Activated CD4-positive, alpha-beta T cell treated with anti-CD3 and anti-CD28 coated beads for 36 hours (primary cell): ENCODE data around the gene GSK3A. TPM values are rescaled to one million over a fixed set of nuclear protein-coding genes. Genes with fewer than 3 reads are reported as not detected.
"Not testable (repeated sequence)": the region's sequence is repeated elsewhere in the genome, so short reads cannot be mapped to it uniquely, and the experiment has no call there.

ENCODE experiments used
- ATAC-seq: fragments of 200-7000 bp; cut with Tn5 transposase; one replicate; pipeline ENCODE4 v1.10.0; 2021; ENCODE audit warnings: mild to moderate bottlenecking, moderate library complexity
- CTCF ChIA-PET: fragments of 350-600 bp; sonication (Branson Sonifier 250); formaldehyde crosslinking; loops from one replicate; lab custom pipeline; 2021; ENCODE audit warnings: antibody characterized with exemption; lab: Charles Lee
- POLR2A ChIA-PET: fragments of 350-600 bp; sonication (Branson Sonifier 250); formaldehyde crosslinking; loops from one replicate; lab custom pipeline; 2021; ENCODE audit warnings: antibody characterized with exemption, inconsistent platforms; lab: Charles Lee
- DNase-seq: peaks from one replicate; pipeline ENCODE4 v3.0.0-alpha.2; 2020
- H3K27ac Mint-ChIP-seq: one replicate; pipeline ENCODE4 v1.8.0; 2021; ENCODE audit warnings: mixed read lengths
- H3K27me3 Mint-ChIP-seq: one replicate; pipeline ENCODE4 v1.8.0; 2021; ENCODE audit warnings: mixed read lengths
- H3K36me3 Mint-ChIP-seq: one replicate; pipeline ENCODE4 v1.8.0; 2021; ENCODE audit warnings: low read depth, mixed read lengths
- H3K4me1 Mint-ChIP-seq: one replicate; pipeline ENCODE4 v1.8.0; 2021; ENCODE audit warnings: mixed read lengths
- H3K4me3 Mint-ChIP-seq: one replicate; pipeline ENCODE4 v1.8.0; 2021; ENCODE audit warnings: mild to moderate bottlenecking, moderate library complexity, mixed read lengths
- H3K9me3 Mint-ChIP-seq: one replicate; pipeline ENCODE4 v1.8.0; 2021; ENCODE audit warnings: low read depth, mixed read lengths
- intact Hi-C, 2 experiments: fragments of 100-400 bp; cut with DNase I in 1 of 2; cut with micrococcal nuclease in 1 of 2; formaldehyde crosslinking; loops; one replicate each; pipeline versions ENCODE4 v1.14.2 to v1.15.1; 2022 to 2024; cut with DNase I, micrococcal nuclease
- total RNA-seq, 2 experiments: library from RNA; stranded (reverse); gene quantifications; one replicate each; pipeline ENCODE4 v1.2.3, GENCODE V29; 2021

The GSK3A gene
- total RNA-seq, 2 experiments from 2014 or later, result 32.6 to 43.5 TPM

DNA sequence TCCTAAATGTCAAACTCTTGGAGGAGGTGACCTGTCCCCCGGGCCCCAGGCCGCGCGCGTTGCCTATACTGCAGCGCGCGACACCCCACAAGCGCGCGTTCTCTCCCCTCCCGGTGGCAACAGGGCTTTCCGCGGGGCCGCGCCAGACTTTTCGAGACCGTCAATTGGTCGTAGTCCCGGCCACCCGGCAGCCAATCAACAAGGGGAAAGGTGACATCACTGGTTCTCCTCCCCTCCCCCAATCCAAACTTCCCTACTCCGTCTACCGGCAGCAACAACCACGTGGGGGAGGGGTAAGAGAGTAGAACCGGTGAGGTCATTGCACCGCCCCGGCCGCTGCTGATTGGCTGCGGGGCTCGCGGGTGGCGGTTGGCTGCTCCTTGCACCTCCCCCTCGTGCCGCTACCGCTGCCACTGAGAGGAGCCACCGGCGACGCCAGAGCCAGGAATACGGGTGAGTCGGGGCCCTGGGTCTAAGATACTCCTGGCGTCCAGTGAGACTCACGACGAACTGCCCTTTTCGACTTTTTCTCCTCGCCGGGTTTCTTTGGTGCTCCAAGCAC, 25.8 kb upstream of the GSK3A start:
- ChIA-PET POLR2A (no interaction called here), CTCF (interaction anchor here (0.7 to 0.8 kb wide), 2 partner anchors 23 to 116 kb away, joined by 3 read pairs; no protein-coding TSS in a partner anchor)
- Mint-ChIP-seq H3K4me1 (peaks cover 24% of the 10 kb centered on the region), H3K36me3 (peaks cover 7% of the 10 kb centered on the region), H3K4me3 (no peak overlapping the region), H3K27ac (no peak overlapping the region), H3K27me3 (no peaks in the 10 kb centered on the region), H3K9me3 (no peaks in the 10 kb centered on the region)
- intact Hi-C loops, result loop anchor here (1.0 kb wide), 14 partner anchors 12 to 192 kb away; partner anchors contain the start of genes ERF (in 2 of the 2), DEDD2 (in 1 of the 2), GSK3A (in 1 of the 2) and MEGF8 (in 1 of the 2)
- ATAC-seq (peak; percentile 62), DNase-seq (peak; percentile 99)

DNA sequence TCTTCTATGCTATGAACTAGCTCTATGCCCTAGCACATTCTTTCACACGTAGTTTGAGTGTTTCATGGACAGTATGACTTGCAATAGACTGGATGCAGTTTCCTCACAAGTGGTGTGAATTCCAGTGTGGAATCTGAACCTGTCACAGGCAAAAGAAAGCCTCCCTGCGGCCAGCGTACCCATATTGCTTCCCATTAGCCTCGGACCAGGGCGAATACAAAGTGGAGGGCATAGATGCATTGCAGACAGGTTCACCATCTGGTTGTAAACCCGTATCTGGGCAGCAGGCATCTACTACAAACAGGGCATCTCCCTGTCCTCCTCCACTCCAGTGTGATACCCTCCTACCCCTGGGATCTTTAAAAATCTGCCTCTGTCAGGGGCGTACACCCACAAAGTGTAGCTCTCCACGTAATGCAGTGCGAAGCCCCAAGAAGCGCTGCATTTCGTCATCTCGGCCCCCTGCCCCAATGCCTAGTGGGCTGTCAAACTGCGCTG, 25.3 kb upstream of the GSK3A start:
- ATAC-seq (no peak), DNase-seq (no peak)
- H3K4me1 Mint-ChIP-seq, result peaks cover 24% of the 10 kb centered on the region
- H3K27me3 Mint-ChIP-seq, result no peaks in the 10 kb centered on the region
- no peaks in the 10 kb centered on the region for H3K9me3 Mint-ChIP-seq
- H3K4me3 Mint-ChIP-seq, result no peak overlapping the region
- no peak overlapping the region for H3K27ac Mint-ChIP-seq
- peaks cover 7% of the 10 kb centered on the region for H3K36me3 Mint-ChIP-seq
- CTCF ChIA-PET, result interaction anchor here (0.7 to 0.8 kb wide), 2 partner anchors 22 to 115 kb away, joined by 3 read pairs; no protein-coding TSS in a partner anchor
- intact Hi-C loops, result loop anchor here (1.0 kb wide), 14 partner anchors 12 to 191 kb away; partner anchors contain the start of genes ERF (in 2 of the 2), DEDD2 (in 1 of the 2), GSK3A (in 1 of the 2) and MEGF8 (in 1 of the 2)
- POLR2A ChIA-PET, result interaction anchor here (1.6 kb wide), 1 partner anchor 25 kb away, joined by 5 read pairs; the partner anchor contains the start of gene GSK3A

- POLR2A ChIA-PET, result interaction anchor here (1.6 kb wide), 1 partner anchor 24 kb away, joined by 5 read pairs; the partner anchor contains the start of gene GSK3A
- CTCF ChIA-PET, result interaction anchor here (0.6 to 0.8 kb wide), 2 partner anchors 22 to 132 kb away, joined by 3 read pairs; no protein-coding TSS in a partner anchor
- H3K4me1 Mint-ChIP-seq, result peaks cover 24% of the 10 kb centered on the region
- H3K36me3 Mint-ChIP-seq, H3K27me3 Mint-ChIP-seq, H3K27ac Mint-ChIP-seq, intact Hi-C loops, H3K9me3 Mint-ChIP-seq, ATAC-seq, DNase-seq, H3K4me3 Mint-ChIP-seq: not testable (repeated sequence)
Observed at GRCh38 chr19:42266928-42267603, 24.7 kb upstream of the GSK3A start.

DNA sequence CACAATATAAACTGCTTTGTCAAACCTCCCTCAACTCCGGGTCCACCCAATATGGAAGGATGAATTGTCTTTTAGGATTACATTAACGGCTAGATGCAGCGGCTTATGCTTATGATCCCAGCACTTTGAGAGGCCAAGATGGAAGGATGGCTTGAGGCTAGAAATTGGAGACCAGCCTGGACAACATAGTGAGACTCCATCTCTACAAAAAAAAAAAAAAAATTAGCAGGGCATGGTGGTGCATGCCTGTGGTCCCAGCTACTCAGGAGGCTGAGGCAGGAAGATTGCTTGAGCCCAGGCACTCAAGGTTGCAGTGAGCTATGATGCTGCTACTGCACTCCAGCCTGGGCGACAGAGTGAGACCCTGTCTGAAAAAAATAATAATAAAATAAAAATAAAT, 23.7 kb upstream of the GSK3A start:
- H3K9me3 Mint-ChIP-seq, H3K4me3 Mint-ChIP-seq, ATAC-seq, DNase-seq, intact Hi-C loops, H3K27me3 Mint-ChIP-seq, CTCF ChIA-PET, H3K27ac Mint-ChIP-seq, H3K36me3 Mint-ChIP-seq: not testable (repeated sequence)
- POLR2A ChIA-PET, result interaction anchor here (1.6 kb wide), 1 partner anchor 23 kb away, joined by 5 read pairs; the partner anchor contains the start of gene GSK3A
- peaks cover 18% of the 10 kb centered on the region for H3K4me1 Mint-ChIP-seq

DNA sequence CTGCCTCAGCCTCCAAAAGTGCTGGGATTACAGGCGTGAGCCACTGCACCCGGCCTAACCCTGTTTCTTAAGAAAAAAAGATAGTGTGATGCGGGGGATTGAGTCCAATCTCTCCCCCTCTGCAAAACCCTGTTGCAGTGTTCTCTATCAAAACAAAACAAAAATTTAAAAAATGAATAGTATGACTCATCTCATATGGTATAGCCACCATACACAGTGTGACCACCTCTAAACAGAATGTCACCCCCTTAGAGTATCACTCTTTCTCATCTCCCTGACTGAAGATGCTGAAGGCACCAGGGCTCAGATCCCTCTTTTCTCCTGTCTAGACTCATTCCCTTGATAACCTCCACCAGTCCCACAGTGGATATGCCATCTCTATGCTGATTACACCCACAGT, 19.4 kb upstream of the GSK3A start:
- DNase-seq, result no peak
- no peaks in the 10 kb centered on the region for H3K9me3 Mint-ChIP-seq
- no peak overlapping the region for H3K27ac Mint-ChIP-seq
- ATAC-seq, result peak; percentile 58
- peaks cover under 1% of the 10 kb centered on the region for H3K27me3 Mint-ChIP-seq
- intact Hi-C loops, result no loop called here
- H3K36me3 Mint-ChIP-seq, result no peaks in the 10 kb centered on the region
- H3K4me1 Mint-ChIP-seq, result no peaks in the 10 kb centered on the region
- no peak overlapping the region for H3K4me3 Mint-ChIP-seq
- POLR2A ChIA-PET, result no interaction called here
- CTCF ChIA-PET, result no interaction called here

DNA sequence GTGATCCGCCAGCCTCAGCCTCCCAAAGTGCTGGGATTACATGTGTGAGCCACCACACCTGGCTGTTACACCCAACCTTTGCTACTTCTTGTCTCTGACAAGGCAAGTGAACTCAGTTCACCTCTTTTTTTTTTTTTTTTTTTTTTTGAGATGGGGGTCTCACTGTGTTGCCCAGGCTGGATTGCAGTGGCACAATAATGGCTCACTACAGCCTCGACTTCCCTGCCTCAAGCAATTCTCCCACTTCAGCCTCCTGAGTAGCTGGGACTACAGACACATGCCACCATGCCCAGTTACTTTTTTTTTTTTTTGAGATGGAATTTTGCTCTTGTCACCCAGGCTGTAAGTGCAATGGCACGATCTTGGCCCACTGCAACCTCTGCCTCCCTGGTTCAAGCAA, 15.4 kb upstream of the GSK3A start:
- H3K27ac Mint-ChIP-seq, DNase-seq, ATAC-seq, H3K9me3 Mint-ChIP-seq, H3K4me3 Mint-ChIP-seq, H3K4me1 Mint-ChIP-seq, intact Hi-C loops, H3K36me3 Mint-ChIP-seq, POLR2A ChIA-PET, H3K27me3 Mint-ChIP-seq: not testable (repeated sequence)
- CTCF ChIA-PET, result interaction anchor here (0.6 kb wide), 1 partner anchor 728 kb away, joined by 4 read pairs; no protein-coding TSS in a partner anchor

GRCh38 chr19:42255766-42256745, 13.7 kb upstream of the GSK3A start:
- CTCF ChIA-PET, result interaction anchor here (0.9 to 1.4 kb wide), 3 partner anchors 23 to 75 kb away, joined by 3 to 6 read pairs (median 5); no protein-coding TSS in a partner anchor
- ATAC-seq, result no peak
- DNase-seq, result peak; percentile 18
- intact Hi-C loops, result loop anchor here (1.0 kb wide), 2 partner anchors 12 to 27 kb away; no protein-coding TSS in a partner anchor
- Mint-ChIP-seq H3K27ac (no peak overlapping the region), H3K27me3 (peaks cover 3% of the 10 kb centered on the region), H3K4me1 (peaks cover 18% of the 10 kb centered on the region), H3K36me3 (peaks cover 12% of the 10 kb centered on the region), H3K4me3 (peak overlapping the region; percentile 70), H3K9me3 (no peaks in the 10 kb centered on the region)
- POLR2A ChIA-PET, result no interaction called here

GRCh38 chr19:42254850-42255765, 12.7 kb upstream of the GSK3A start, which contains the start of gene ERF:
ERF (minus strand) TSS chr19:42255128; CDS start chr19:42254999, 129 bp downstream.
- Mint-ChIP-seq H3K4me1 (peaks cover 25% of the 10 kb centered on the region), H3K27me3 (peaks cover 3% of the 10 kb centered on the region), H3K4me3 (peak within 1 kb of the TSS; percentile 70), H3K36me3 (peaks cover 12% of the 10 kb centered on the region), H3K27ac (peak within 1 kb of the TSS; percentile 63), H3K9me3 (no peaks in the 10 kb centered on the region)
- intact Hi-C loops, result loop anchor here (1.0 kb wide), 5 partner anchors 11 to 122 kb away; partner anchors contain the start of gene DEDD2 (in 1 of the 2)
- ATAC-seq (peak; percentile 73), DNase-seq (peak; percentile 97)
- ChIA-PET POLR2A (interaction anchor here (0.6 kb wide), 1 partner anchor 18 kb away, joined by 3 read pairs; no protein-coding TSS in a partner anchor), CTCF (interaction anchor here (0.9 to 1.4 kb wide), 2 partner anchors 24 to 74 kb away, joined by 3 to 5 read pairs; no protein-coding TSS in a partner anchor)

DNA sequence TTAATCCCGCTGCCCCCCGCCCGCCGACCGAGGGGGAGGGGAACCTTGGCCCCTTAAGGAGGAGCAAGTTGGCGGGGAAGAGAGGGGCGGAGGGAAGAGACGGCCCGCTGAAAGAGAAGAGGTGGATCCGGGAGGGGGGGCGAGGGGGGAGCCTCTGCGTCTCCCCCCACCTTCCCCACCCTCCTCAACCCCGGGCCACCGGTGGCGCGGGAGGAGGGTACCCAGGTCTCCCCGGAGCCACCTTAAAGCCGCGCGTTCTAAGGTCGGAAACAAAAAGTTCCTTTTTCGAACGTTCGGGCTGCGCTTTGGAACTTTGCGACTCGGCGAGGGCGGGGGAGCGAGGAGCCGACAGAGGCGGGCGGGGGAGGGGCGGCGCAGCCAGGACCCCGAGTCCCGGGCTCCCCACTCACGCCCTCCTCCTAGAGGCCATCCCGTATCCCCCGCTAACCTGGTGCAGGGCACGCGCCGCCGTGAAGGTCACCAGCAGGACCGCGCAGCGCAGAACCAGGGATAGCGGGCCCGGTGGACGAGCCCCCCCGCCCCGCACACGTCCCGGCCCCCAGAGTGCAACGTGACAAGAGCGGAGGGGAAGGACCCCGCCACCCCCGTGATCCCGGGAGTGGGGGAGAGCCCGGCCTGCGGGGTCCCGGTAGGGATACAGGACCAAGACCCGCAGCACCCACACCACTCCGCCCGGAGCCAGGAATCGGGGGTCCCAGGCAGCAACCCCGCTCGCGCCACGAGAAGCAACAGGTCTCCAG, 11.9 kb upstream of the GSK3A start:
- intact Hi-C loops, result loop anchor here (1.0 kb wide), 3 partner anchors 10 to 121 kb away; partner anchors contain the start of gene DEDD2 (in 1 of the 2)
- peak; percentile 89 for DNase-seq
- Mint-ChIP-seq H3K36me3 (peaks cover 17% of the 10 kb centered on the region), H3K27ac (peak overlapping the region; percentile 63), H3K27me3 (peaks cover 3% of the 10 kb centered on the region), H3K9me3 (no peaks in the 10 kb centered on the region), H3K4me3 (peak overlapping the region; percentile 70), H3K4me1 (peaks cover 25% of the 10 kb centered on the region)
- peak; percentile 40 for ATAC-seq
- ChIA-PET CTCF (interaction anchor here (1.0 kb wide), 1 partner anchor 10 kb away, joined by 3 read pairs; no protein-coding TSS in a partner anchor), POLR2A (no interaction called here)
